GM12878 (cell line): Measurements from ENCODE around the gene CYREN. TPM values are rescaled to one million over a fixed set of nuclear protein-coding genes. Genes with fewer than 3 reads are reported as not detected.

Experiments used
- BRCA1 ChIP-seq: IDR thresholded peaks from 2 replicates; pipeline ENCODE4 v1.6.1; 2011; ENCODE audit warnings: low read depth, low read length, improper control_type of control experiment
- CREM ChIP-seq: IDR thresholded peaks from 2 replicates; pipeline ENCODE4 v1.6.1; 2014; ENCODE audit warnings: antibody characterized with exemption, low read depth
- HSF1 ChIP-seq: fragments of 150-350 bp; IDR thresholded peaks from 2 replicates; pipeline ENCODE4 v1.6.1; 2014; ENCODE audit warnings: mild to moderate bottlenecking, low read depth, low read length
- IRF5 ChIP-seq: fragments of 450-650 bp; IDR thresholded peaks from 2 replicates; pipeline ENCODE4 v1.6.1; 2017; ENCODE audit warnings: borderline replicate concordance
- MEF2A ChIP-seq: IDR thresholded peaks from 2 replicates; pipeline ENCODE4 v1.6.1; 2011; ENCODE audit warnings: low read depth, mild to moderate bottlenecking, low read length, moderate library complexity; ENCODE audit not compliant: insufficient read depth
- PML ChIP-seq: IDR thresholded peaks from 2 replicates; pipeline ENCODE4 v1.6.1; 2012; ENCODE audit warnings: low read length, inconsistent platforms
- POLR2AphosphoS2 ChIP-seq: IDR thresholded peaks from 2 replicates; pipeline ENCODE4 v1.6.1; 2011; ENCODE audit warnings: low read depth, mild to moderate bottlenecking, low read length, improper control_type of control experiment, moderate library complexity
- RELB ChIP-seq: fragments of 450-650 bp; IDR thresholded peaks from 2 replicates; pipeline ENCODE4 v1.6.1; 2017; ENCODE audit warnings: low read depth, mild to moderate bottlenecking, moderate library complexity
- SPI1 ChIP-seq: IDR thresholded peaks from 2 replicates; pipeline ENCODE4 v1.6.1; 2011; ENCODE audit warnings: low read depth, mild to moderate bottlenecking, low read length, moderate library complexity, borderline replicate concordance; ENCODE audit not compliant: insufficient read depth
- SREBF2 ChIP-seq: IDR thresholded peaks from 2 replicates; pipeline ENCODE4 v1.6.1; 2012; ENCODE audit warnings: mild to moderate bottlenecking, low read length
- ZNF217 ChIP-seq: fragments of 450-650 bp; IDR thresholded peaks from 2 replicates; pipeline ENCODE4 v1.6.1; 2017; ENCODE audit warnings: antibody characterized with exemption, mild to moderate bottlenecking
- ZZZ3 ChIP-seq: IDR thresholded peaks from 2 replicates; pipeline ENCODE4 v1.6.1; 2011; ENCODE audit warnings: low read depth; ENCODE audit not compliant: control insufficient read depth, insufficient read length
- polyA plus RNA-seq, 11 experiments: library from polyadenylated mRNA; depleted of rRNA in 4 of 11; unstranded in 6 of 11; stranded (reverse) in 5 of 11; fragments of >200 nt; fragmentation: Nextera tagmentation in 4 of 11; fragmentation: Illumina TruSeq in 1 of 11; extraction: Ambion mirVana in 4 of 11; extraction: Trizol in 1 of 11; gene quantifications; 1 replicate in 1 of 11; 2 replicates in 10 of 11; pipeline versions ENCODE4 v1.2.1 to v1.2.3, GENCODE V29; 2011 to 2016; ENCODE audit warnings: inconsistent platforms in 2 of 11, missing spikeins in 2 of 11, low read depth in 1 of 11
- total RNA-seq, 4 experiments: library from RNA; depleted of rRNA in 3 of 4; stranded (reverse); fragments of >200 nt in 3 of 4; fragmentation: Illumina TruSeq in 1 of 4; extraction: Trizol in 1 of 4; gene quantifications; 2 replicates each; pipeline versions ENCODE4 v1.2.1 to v1.2.3, GENCODE V29; 2013 to 2021
- TF ChIP-seq, protein P1 (sequence below): fragments of 450-650 bp; IDR thresholded peaks from 2 replicates; pipeline ENCODE4 v1.6.1; 2016; ENCODE audit warnings: mild to moderate bottlenecking
- TF ChIP-seq, protein P2 (sequence below): fragments of 450-650 bp; formaldehyde crosslinking; IDR thresholded peaks from 2 replicates; pipeline ENCODE4 v1.4.0; 2020; ENCODE audit warnings: mild to moderate bottlenecking, moderate library complexity
- TF ChIP-seq, protein P3 (sequence below): IDR thresholded peaks from 2 replicates; pipeline ENCODE4 v1.6.1; 2012; ENCODE audit warnings: low read depth, low read length, improper control_type of control experiment
- TF ChIP-seq, protein P4 (sequence below): IDR thresholded peaks from 2 replicates; pipeline ENCODE4 v1.6.1; 2011; ENCODE audit warnings: borderline replicate concordance, low read depth, mild to moderate bottlenecking, moderate library complexity, low read length; ENCODE audit not compliant: insufficient read depth, poor library complexity, severe bottlenecking

Gene CYREN
- total and polyA plus RNA-seq, 10 of the 15 experiments (the other 5 are each of a cell fraction or from before 2014, with no cell fraction given): 8.7 to 64.3 (median 55.7) TPM

- no peak for TF ChIP-seq SPI1
- TF ChIP-seq ZZZ3: no peak
- no peak for TF ChIP-seq SREBF2
- TF ChIP-seq RELB: no peak
- TF ChIP-seq, protein P1, sequence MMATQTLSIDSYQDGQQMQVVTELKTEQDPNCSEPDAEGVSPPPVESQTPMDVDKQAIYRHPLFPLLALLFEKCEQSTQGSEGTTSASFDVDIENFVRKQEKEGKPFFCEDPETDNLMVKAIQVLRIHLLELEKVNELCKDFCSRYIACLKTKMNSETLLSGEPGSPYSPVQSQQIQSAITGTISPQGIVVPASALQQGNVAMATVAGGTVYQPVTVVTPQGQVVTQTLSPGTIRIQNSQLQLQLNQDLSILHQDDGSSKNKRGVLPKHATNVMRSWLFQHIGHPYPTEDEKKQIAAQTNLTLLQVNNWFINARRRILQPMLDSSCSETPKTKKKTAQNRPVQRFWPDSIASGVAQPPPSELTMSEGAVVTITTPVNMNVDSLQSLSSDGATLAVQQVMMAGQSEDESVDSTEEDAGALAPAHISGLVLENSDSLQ: peak; percentile 25; the same call in 1 of the 2 replicates
- TF ChIP-seq, protein P2, sequence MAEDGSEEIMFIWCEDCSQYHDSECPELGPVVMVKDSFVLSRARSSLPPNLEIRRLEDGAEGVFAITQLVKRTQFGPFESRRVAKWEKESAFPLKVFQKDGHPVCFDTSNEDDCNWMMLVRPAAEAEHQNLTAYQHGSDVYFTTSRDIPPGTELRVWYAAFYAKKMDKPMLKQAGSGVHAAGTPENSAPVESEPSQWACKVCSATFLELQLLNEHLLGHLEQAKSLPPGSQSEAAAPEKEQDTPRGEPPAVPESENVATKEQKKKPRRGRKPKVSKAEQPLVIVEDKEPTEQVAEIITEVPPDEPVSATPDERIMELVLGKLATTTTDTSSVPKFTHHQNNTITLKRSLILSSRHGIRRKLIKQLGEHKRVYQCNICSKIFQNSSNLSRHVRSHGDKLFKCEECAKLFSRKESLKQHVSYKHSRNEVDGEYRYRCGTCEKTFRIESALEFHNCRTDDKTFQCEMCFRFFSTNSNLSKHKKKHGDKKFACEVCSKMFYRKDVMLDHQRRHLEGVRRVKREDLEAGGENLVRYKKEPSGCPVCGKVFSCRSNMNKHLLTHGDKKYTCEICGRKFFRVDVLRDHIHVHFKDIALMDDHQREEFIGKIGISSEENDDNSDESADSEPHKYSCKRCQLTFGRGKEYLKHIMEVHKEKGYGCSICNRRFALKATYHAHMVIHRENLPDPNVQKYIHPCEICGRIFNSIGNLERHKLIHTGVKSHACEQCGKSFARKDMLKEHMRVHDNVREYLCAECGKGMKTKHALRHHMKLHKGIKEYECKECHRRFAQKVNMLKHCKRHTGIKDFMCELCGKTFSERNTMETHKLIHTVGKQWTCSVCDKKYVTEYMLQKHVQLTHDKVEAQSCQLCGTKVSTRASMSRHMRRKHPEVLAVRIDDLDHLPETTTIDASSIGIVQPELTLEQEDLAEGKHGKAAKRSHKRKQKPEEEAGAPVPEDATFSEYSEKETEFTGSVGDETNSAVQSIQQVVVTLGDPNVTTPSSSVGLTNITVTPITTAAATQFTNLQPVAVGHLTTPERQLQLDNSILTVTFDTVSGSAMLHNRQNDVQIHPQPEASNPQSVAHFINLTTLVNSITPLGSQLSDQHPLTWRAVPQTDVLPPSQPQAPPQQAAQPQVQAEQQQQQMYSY (CRISPR knock-in tag): no peak
- peak; percentile 31; the same call in 1 of the 2 replicates for TF ChIP-seq CREM
- no peak for TF ChIP-seq IRF5
- TF ChIP-seq, protein P3, sequence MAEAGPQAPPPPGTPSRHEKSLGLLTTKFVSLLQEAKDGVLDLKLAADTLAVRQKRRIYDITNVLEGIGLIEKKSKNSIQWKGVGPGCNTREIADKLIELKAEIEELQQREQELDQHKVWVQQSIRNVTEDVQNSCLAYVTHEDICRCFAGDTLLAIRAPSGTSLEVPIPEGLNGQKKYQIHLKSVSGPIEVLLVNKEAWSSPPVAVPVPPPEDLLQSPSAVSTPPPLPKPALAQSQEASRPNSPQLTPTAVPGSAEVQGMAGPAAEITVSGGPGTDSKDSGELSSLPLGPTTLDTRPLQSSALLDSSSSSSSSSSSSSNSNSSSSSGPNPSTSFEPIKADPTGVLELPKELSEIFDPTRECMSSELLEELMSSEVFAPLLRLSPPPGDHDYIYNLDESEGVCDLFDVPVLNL: no peak
- TF ChIP-seq MEF2A: 0 out of 2 replicates have a peak, but pooled peaks have one; percentile 38
- no peak; the same call in 1 of the 2 replicates for TF ChIP-seq PML
- TF ChIP-seq, protein P4, sequence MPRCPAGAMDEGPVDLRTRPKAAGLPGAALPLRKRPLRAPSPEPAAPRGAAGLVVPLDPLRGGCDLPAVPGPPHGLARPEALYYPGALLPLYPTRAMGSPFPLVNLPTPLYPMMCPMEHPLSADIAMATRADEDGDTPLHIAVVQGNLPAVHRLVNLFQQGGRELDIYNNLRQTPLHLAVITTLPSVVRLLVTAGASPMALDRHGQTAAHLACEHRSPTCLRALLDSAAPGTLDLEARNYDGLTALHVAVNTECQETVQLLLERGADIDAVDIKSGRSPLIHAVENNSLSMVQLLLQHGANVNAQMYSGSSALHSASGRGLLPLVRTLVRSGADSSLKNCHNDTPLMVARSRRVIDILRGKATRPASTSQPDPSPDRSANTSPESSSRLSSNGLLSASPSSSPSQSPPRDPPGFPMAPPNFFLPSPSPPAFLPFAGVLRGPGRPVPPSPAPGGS: no peak
- TF ChIP-seq POLR2AphosphoS2: peak; percentile 9
- no peak for TF ChIP-seq HSF1
- no peak for TF ChIP-seq ZNF217
- no peak for TF ChIP-seq BRCA1
These were observed 1.2 kb downstream of the CYREN start (continued) for GRCh38 chr7:135169141-135169963.
